ENCODE results near the gene TAL2.
A peak's percentile ranks its signal among the peaks of the same experiment; 100 is the strongest.

Gene TAL2

GRCh38 chr9:105662184-105663104, at the start of gene TAL2:
TSS of gene TAL2 (plus strand) at chr9:105662457. CDS start at chr9:105662497, 40 bp downstream.
- DNase-seq = no peak

GRCh38 chr9:105621001-105621400, 41.3 kb upstream of the TAL2 start:
- DNase-seq = peak; percentile 72

GRCh38 chr9:105625088-105625487, 37.2 kb upstream of the TAL2 start:
- DNase-seq = no peak

DNA sequence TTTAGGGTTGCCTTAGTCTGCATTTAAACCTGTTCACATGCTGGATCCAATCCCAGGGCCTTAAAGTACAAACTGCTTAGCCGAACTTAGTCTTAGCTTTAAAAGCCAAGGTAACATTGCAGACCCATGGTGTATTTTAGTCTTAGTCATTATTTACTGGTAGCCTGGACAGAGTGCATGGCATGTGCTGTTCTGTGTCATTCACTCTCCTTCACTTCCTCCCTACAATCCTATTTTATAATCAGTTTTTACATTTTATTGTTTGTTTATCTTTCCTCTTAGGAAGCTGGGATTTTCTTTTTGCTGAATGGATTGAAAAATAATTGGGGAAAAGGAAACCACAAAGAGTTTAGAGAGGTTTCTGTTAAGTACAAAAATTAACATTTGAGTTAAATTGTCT, 29.4 kb upstream of the TAL2 start:
- no peak for DNase-seq

DNA sequence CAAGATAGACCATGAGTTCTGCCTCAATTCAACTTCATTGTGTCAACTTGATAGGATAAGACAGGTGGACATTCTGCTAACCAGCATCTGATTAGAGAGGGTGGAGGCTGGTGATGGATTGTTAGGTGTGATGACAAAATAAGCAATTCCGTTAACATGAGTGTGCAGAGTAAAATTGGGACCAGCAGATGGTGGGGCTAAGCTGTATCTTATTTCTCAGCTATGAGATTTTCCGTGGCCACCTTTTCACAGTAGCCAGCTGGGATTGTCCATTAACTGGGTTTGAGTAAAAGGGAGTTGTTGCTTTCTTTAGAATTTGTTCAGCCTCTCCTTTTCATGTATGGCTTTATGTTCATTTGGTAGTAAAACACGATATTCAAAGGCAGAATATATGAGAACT, 28.8 kb upstream of the TAL2 start:
- DNase-seq = no peak

DNA sequence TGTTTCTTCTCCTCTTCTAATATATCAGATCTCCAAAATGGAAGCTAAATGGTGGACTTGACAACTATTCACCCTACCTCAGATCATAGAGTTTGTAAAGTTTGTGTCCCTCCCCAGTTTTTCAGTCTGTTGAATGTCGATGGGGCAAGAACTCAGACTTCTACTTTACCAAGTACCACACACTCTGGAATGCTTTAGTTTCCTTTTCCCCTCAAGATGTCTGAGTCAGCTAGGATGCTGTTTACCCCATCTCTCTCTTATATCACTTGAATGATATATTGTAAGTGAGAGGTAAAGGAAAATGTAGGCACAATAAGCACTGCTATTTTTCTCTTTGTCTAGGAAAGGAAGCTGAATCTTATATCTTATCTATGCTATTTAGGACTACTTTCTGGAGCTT, 25.9 kb upstream of the TAL2 start:
- no peak for DNase-seq

GRCh38 chr9:105637787-105638395, 24.4 kb upstream of the TAL2 start:
- DNase-seq = no peak

DNA sequence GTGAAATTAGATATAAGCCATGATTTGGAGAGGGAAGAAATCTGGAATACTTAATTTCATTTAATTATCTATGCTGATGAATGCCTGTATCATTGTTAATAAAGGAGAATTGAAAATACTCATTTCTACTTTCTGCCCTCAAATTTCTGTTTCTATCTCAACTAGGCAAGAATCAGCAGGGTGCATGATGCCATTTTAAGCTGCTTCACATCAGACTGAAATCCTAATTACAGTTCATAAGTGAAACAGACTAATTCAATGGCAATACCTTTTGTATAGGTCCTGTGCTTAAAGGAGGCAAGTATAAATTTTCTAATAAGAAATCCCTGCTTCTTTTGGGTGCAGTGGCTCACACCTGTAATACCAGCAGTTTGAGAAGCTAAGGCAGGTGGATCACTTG, 22.3 kb upstream of the TAL2 start:
- no peak for DNase-seq

- DNase-seq = no peak
Measured at GRCh38 chr9:105643795-105644194, 18.5 kb upstream of the TAL2 start.

- peak; percentile 33 for DNase-seq
Measured at GRCh38 chr9:105646879-105647594, 15.2 kb upstream of the TAL2 start.

GRCh38 chr9:105647595-105648349, 14.5 kb upstream of the TAL2 start:
- DNase-seq = no peak

GRCh38 chr9:105651806-105652205, 10.5 kb upstream of the TAL2 start:
- DNase-seq = no peak

DNA sequence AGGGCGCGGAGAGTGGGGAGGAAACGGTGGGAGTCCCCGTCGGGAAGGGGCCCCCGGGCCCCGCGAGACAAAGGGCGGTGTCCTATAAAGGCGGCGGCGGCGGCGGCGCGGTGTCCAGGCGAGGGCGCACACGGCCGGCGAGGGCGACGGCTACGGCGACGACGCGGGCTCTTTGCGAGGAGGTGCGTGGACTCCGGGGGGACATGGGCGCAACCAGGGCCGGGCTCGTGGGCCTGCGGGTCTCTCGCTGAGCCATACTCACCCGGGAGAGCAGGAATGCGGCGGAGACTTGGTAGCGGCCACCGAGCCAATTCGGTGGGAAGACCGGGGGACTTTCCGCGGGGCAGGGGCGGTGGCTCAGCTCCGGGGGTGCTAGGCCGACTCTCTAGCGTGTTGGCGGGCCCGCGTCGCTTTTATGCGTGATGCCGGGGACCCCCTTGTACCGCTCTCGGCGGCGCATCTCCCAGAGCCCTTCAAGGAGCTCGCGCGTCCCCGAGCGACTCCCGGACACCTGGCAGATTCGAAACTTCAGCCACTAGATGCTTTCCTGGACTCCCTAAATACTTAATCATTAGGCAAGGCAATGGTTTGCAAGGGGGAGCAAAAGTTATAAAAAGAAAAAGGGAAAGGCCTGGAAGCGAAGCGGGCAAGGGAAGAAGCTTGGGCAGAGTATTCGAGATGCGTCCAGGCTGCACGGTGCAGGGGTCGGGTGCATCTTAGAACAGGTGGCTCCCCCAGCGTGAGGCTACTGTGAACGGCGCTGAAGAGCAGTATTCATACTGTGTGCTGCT, 5.9 kb upstream of the TAL2 start:
- peak; percentile 46 for DNase-seq

DNA sequence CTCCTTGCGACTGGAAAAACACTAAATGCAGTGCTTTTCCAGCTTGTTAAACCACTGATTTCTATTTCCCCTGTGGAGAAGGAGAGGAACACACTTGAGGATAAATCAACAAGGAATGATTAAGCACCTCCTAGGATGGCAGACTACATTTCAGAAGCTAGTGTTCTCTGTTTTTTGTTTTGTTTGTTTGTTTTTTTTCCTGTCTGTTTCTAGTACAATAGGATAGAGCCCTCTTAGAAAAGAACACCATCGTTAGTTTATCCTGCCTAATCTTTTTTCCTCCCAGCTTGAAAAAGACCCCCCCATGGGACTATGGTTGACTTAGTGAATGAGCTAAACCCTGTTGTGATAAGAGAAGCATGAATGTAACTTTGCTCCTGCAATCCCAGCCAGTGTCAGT, 3.9 kb upstream of the TAL2 start:
- DNase-seq = no peak

GRCh38 chr9:105661011-105661410, 1.2 kb upstream of the TAL2 start:
- no peak for DNase-seq

GRCh38 chr9:105663914-105664313, 1.7 kb downstream of the TAL2 start:
- no peak for DNase-seq

DNA sequence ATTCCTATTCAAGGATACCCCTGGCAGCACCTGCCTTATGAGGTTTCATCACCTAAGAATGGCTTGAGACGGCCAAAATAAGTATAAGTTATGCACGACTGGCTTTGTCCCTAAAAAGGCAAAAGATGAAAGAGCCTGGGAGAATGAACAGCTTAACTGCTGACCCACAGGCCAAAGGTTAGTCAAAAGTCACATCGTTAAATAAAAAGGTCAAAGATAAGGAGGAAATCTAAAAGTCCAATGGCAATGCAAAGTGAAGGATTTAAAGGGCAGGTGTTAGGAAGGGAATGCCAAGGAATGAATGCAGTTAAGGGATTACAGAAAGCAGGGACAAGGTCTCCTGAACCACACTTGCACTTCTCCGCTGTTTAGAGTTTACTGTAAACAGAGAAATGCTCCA, 5.6 kb downstream of the TAL2 start:
- no peak for DNase-seq

DNA sequence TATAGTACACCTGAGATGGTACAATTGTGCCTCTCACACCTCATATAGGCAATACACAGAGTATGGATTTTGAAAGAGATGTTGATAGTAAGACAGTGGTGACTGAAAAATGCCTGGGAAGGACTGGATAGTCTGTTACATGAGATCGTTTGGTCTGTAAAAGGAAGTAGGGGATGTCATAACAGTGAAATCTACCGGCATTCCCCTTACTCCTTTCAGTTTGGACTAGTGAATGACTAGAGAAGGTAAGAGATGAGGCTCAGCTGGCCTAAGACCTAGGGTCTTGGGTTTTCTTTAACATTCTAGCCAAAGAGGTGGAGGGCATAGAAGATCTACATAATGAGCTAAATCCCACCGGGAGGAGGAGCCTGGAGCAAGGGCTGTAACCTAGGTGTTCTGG, 8.1 kb downstream of the TAL2 start:
- DNase-seq = no peak

DNA sequence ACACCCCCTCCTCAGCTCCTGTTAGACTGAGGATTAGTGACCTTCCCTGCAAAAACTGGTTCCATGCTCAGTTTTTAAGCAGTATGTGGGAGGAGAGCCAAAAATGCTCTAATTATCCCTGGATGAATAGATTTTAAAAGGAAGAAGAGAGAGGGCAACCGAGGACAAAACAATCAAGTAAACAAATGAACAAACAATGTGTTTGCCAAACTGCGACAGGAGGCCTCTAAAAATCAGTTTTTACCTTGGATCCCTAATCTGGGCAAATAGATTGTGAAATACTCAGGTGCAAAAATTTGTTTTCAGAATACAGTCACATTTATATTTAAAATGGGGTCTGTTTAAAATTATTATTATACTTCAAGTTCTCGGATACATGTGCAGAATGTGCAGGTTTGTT, 8.5 kb downstream of the TAL2 start:
- no peak for DNase-seq

GRCh38 chr9:105672711-105673234, 10.5 kb downstream of the TAL2 start:
- DNase-seq = no peak

- DNase-seq = no peak
Measured at GRCh38 chr9:105673850-105674387, 11.7 kb downstream of the TAL2 start.
